GM23248 (cell line): Measurements from ENCODE around the gene IPO11. TPM values are rescaled to one million over a fixed set of nuclear protein-coding genes. Genes with fewer than 3 reads are reported as not detected.

Source experiments
- DNase-seq: peaks from one replicate; pipeline ENCODE4 v3.0.0-alpha.2; 2015
- H2AFZ ChIP-seq: fragments of 200-600 bp; sonication (generic); 2 replicates; pipeline ENCODE4 v1.6.1; 2016; ENCODE audit warnings: antibody characterized with exemption
- H3F3A ChIP-seq: fragments of 200-600 bp; sonication (generic); 2 replicates; pipeline ENCODE4 v1.6.1; 2016; ENCODE audit warnings: mild to moderate bottlenecking, antibody characterized with exemption, mixed run types; ENCODE audit not compliant: insufficient read depth
- H3K27ac ChIP-seq: fragments of 200-600 bp; sonication (generic); 2 replicates; pipeline ENCODE4 v1.5.1; 2016; ENCODE audit warnings: mild to moderate bottlenecking
- H3K27me3 ChIP-seq: fragments of 200-600 bp; sonication (generic); replicated peaks from 2 replicates; pipeline ENCODE4 v1.6.1; 2016; ENCODE audit warnings: mild to moderate bottlenecking; ENCODE audit not compliant: insufficient read depth
- H3K36me3 ChIP-seq: fragments of 200-600 bp; sonication (generic); 2 replicates; pipeline ENCODE4 v1.6.1; 2016; ENCODE audit warnings: low read depth, mild to moderate bottlenecking
- H3K4me1 ChIP-seq: fragments of 200-600 bp; sonication (generic); 2 replicates; pipeline ENCODE4 v1.6.1; 2016; ENCODE audit warnings: mild to moderate bottlenecking; ENCODE audit not compliant: insufficient read depth
- H3K4me2 ChIP-seq: fragments of 200-600 bp; sonication (generic); one replicate; pipeline ENCODE4 v1.6.1; 2016; ENCODE audit warnings: mild to moderate bottlenecking; ENCODE audit not compliant: unreplicated experiment
- H3K4me3 ChIP-seq: fragments of 200-600 bp; sonication (generic); 2 replicates; pipeline ENCODE4 v1.5.1; 2016; ENCODE audit warnings: mild to moderate bottlenecking
- H3K79me2 ChIP-seq: fragments of 200-600 bp; sonication (generic); 2 replicates; pipeline ENCODE4 v1.6.1; 2016; ENCODE audit warnings: mild to moderate bottlenecking; ENCODE audit not compliant: insufficient read depth
- H3K9ac ChIP-seq: fragments of 200-600 bp; sonication (generic); 2 replicates; pipeline ENCODE4 v1.6.1; 2016; ENCODE audit warnings: mild to moderate bottlenecking
- H3K9me2 ChIP-seq: fragments of 200-600 bp; sonication (generic); 2 replicates; pipeline ENCODE4 v1.6.1; 2016; ENCODE audit warnings: mixed run types, mild to moderate bottlenecking, moderate library complexity; ENCODE audit not compliant: insufficient read depth
- H3K9me3 ChIP-seq: fragments of 200-600 bp; sonication (generic); one replicate; pipeline ENCODE4 v1.6.1; 2017; ENCODE audit warnings: low read depth
- H4K20me1 ChIP-seq: fragments of 200-600 bp; sonication (generic); 2 replicates; pipeline ENCODE4 v1.6.0; 2016; ENCODE audit not compliant: insufficient read depth
- EZH2 ChIP-seq: fragments of 200-600 bp; sonication (generic); IDR thresholded peaks from 2 replicates; pipeline ENCODE4 v1.6.1; 2018; ENCODE audit warnings: antibody characterized with exemption, mild to moderate bottlenecking; ENCODE audit not compliant: insufficient read depth, poor library complexity, severe bottlenecking
- EZH2phosphoT487 ChIP-seq: fragments of 200-600 bp; sonication (generic); IDR thresholded peaks from 2 replicates; pipeline ENCODE4 v1.6.1; 2018; ENCODE audit warnings: antibody characterized with exemption, moderate library complexity, mild to moderate bottlenecking, low read depth; ENCODE audit not compliant: insufficient read depth
- WGBS, 2 experiments: methylation state at CpG; one replicate each; pipeline ENCODE4 v1.1.6; 2015 to 2017; ENCODE audit warnings: low lambda C conversion rate in 2 of 2, low coverage in 1 of 2; ENCODE audit errors: missing lambda C conversion rate in 2 of 2; 5-methylcytosine and 5-hydroxymethylcytosine counted together
- in situ Hi-C: fragments of 300-500 bp; cut with MboI; formaldehyde crosslinking; loops from 2 replicates; pipeline ENCODE4 v1.15.0; 2020
- polyA plus RNA-seq: library from polyadenylated mRNA; unstranded; fragments of >200 nt; fragmentation: Nextera tagmentation; extraction: Ambion mirVana; gene quantifications from 2 replicates; pipeline ENCODE4 v1.2.1, GENCODE V29; 2016
- total RNA-seq: library from RNA; depleted of rRNA; stranded (reverse); fragments of >200 nt; shearing (Covaris generic); gene quantifications from 2 replicates; pipeline ENCODE4 v1.2.3, GENCODE V29; 2014

The IPO11 gene
- total and polyA plus RNA-seq, 2 experiments from 2014 or later = 19.9 to 26.5 TPM

DNA sequence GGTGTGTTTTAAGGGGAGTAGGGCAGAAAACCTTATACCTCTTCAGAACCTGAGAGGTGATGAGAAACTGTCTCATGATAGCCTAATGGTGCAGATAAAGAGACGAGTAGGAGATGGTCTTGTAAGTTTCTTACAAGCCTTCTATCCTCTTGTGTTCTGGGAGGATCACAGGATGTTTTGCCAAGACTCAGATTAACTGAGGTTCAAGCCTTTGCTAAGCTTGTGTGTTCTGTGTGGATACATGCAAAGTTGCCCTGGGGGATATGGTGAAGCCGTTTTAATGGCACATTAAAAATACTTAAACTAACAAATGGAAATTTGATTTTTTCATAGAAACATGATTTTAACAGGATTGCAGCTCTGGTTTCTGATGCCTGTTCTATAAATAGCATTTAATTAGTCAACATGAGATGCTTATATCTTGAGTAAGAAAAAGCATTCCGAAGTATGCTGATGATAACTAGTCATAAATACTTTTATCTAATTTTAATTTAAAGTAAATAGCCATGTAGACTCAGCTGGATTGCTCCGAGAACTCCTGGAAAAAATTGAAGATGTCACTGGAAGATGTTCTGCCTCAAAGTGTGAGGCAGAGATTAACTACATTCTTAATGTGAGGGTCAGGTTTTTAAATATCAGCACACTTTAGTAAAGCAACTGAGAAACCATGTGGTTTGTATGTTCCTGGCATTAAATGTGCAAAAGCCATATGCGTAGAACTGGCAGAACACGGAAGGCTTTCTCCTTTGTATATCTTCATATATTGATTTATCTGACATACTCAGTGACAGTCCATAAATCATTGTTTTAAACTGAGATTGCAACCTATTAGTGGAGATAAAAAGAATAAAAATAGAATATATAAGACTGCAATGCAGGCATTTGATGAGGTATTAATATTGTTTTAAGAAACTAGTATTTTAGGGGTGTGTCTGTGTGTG, 53.7 kb downstream of the IPO11 start:
- no peaks in the 10 kb centered on the region for H3K9me3 ChIP-seq
- in situ Hi-C loops = no loop called here
- H3K27me3 ChIP-seq = no peaks in the 10 kb centered on the region
- DNase-seq = peak; percentile 65
- H3F3A ChIP-seq = peaks cover 18% of the 10 kb centered on the region
- 0 out of 2 replicates have a peak, but pooled peaks cover 10% of the 10 kb centered on the region for H3K79me2 ChIP-seq
- H3K4me2 ChIP-seq = peak overlapping the region; percentile 57
- no peaks in the 10 kb centered on the region for H3K9me2 ChIP-seq
- H3K4me3 ChIP-seq = peak overlapping the region; percentile 21; the same call in 1 of the 2 replicates
- TF ChIP-seq EZH2 = no peak
- no peak for TF ChIP-seq EZH2phosphoT487
- 48 to 50% methylated on average over 6 of the region's 6 CpGs for WGBS, 2 experiments
- H3K9ac ChIP-seq = no peak overlapping the region
- no peaks in the 10 kb centered on the region; the same call in 1 of the 2 replicates for H3K36me3 ChIP-seq
- no peaks in the 10 kb centered on the region for H4K20me1 ChIP-seq
- H3K27ac ChIP-seq = peak overlapping the region; percentile 31
- peaks cover 18% of the 10 kb centered on the region for H3K4me1 ChIP-seq
- no peak overlapping the region for H2AFZ ChIP-seq

DNA sequence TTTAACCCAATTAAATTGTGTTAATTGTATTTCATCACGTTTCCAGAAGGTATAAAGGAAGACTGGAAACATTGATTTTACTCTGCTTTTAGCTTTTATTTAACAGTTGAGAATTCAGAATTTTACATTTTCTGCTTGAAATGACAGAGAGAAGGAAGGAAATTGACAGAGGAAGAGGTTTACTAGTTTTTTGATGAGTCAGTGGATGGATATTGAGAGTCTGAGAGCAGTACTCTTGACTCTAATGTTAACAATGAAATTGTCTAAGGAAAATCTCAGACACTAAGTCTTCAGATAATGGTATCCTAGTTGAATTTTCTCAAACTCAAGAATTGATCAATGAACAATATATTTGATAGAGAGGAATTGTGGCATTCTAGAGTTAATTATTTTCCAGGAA, 60.6 kb downstream of the IPO11 start:
- in situ Hi-C loops = no loop called here
- peak; percentile 47 for DNase-seq
- peaks cover 42% of the 10 kb centered on the region for H3K4me1 ChIP-seq
- 27 to 42% methylated on average over 1 of the region's 1 CpG for WGBS, 2 experiments
- H3K4me2 ChIP-seq = peak overlapping the region; percentile 49
- H3K9ac ChIP-seq = no peak overlapping the region
- H3K36me3 ChIP-seq = no peaks in the 10 kb centered on the region
- peak overlapping the region; percentile 14; the same call in 1 of the 2 replicates for H3K27ac ChIP-seq
- peaks cover 10% of the 10 kb centered on the region for H3F3A ChIP-seq
- TF ChIP-seq EZH2phosphoT487 = no peak
- TF ChIP-seq EZH2 = no peak
- no peaks in the 10 kb centered on the region for H3K79me2 ChIP-seq
- no peaks in the 10 kb centered on the region for H3K27me3 ChIP-seq
- no peaks in the 10 kb centered on the region for H3K9me2 ChIP-seq
- H3K4me3 ChIP-seq = no peak overlapping the region
- H2AFZ ChIP-seq = no peak overlapping the region
- H3K9me3 ChIP-seq = no peaks in the 10 kb centered on the region
- H4K20me1 ChIP-seq = no peaks in the 10 kb centered on the region

DNA sequence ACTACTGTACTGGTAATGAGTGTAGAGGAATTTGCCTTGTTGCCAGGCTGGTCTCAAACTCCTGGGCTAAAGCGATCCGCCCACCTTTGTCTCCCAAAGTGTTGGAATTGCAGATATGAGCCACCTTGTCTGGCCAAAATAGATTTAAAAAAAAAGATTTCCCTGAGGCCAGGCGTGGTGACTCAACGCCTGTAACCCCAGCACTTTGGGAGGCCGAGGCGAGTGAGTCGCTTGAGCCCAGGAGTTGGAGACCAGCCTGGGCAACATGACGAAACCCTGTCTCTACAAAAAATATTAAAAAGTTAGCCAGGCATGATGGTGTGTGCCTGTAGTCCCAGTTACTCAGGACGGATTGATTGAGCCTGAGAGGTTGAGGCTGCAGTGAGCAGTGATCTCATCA, 62.5 kb downstream of the IPO11 start:
- 0 out of 2 replicates have a peak overlapping the region, but pooled peaks have one; percentile 6 for H3K4me3 ChIP-seq
- H3F3A ChIP-seq = peaks cover 10% of the 10 kb centered on the region
- WGBS, 2 experiments = 6 to 8% methylated on average over 9 of the region's 9 CpGs
- peak overlapping the region; percentile 58 for H3K27ac ChIP-seq
- H3K79me2 ChIP-seq = no peaks in the 10 kb centered on the region
- in situ Hi-C loops = no loop called here
- TF ChIP-seq EZH2 (no peak), EZH2phosphoT487 (no peak)
- H3K4me1 ChIP-seq = peaks cover 42% of the 10 kb centered on the region
- H3K9ac ChIP-seq = peak overlapping the region; percentile 26; the same call in 1 of the 2 replicates
- H2AFZ ChIP-seq = no peak overlapping the region
- no peaks in the 10 kb centered on the region for H3K36me3 ChIP-seq
- H3K4me2 ChIP-seq = peak overlapping the region; percentile 47
- no peaks in the 10 kb centered on the region for H3K27me3 ChIP-seq
- H3K9me2 ChIP-seq = no peaks in the 10 kb centered on the region
- DNase-seq = peak; percentile 91
- no peaks in the 10 kb centered on the region for H4K20me1 ChIP-seq
- H3K9me3 ChIP-seq = no peaks in the 10 kb centered on the region

DNA sequence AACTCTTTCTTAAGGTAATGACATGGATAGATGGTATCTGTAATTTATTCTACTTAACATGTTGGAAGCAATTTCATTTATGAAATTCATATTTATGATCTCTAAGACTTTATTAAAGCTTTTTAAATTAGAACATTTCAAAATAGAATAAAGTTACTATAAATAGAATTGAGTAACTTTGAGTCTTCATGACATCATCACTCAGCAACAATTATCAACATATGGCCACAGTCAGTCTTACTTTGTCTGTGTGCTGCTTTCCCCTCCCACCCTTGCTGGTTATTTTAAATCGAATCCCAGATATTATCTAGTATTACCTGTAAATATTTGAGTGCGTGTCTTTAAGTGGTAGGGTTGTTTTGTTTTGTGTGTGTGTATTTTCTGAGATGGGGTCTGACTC, 65.2 kb downstream of the IPO11 start:
- H2AFZ ChIP-seq = no peak overlapping the region
- H3K36me3 ChIP-seq = no peaks in the 10 kb centered on the region
- no peak overlapping the region for H3K4me3 ChIP-seq
- H3K9ac ChIP-seq = no peak overlapping the region
- H3K4me2 ChIP-seq = peak overlapping the region; percentile 12
- no peaks in the 10 kb centered on the region for H3K79me2 ChIP-seq
- H4K20me1 ChIP-seq = no peaks in the 10 kb centered on the region
- no peaks in the 10 kb centered on the region for H3K9me3 ChIP-seq
- peak overlapping the region; percentile 12 for H3K27ac ChIP-seq
- peak; percentile 71 for DNase-seq
- TF ChIP-seq EZH2 = no peak
- no peak for TF ChIP-seq EZH2phosphoT487
- in situ Hi-C loops = no loop called here
- H3F3A ChIP-seq = peaks cover 10% of the 10 kb centered on the region
- H3K27me3 ChIP-seq = no peaks in the 10 kb centered on the region
- no peaks in the 10 kb centered on the region for H3K9me2 ChIP-seq
- H3K4me1 ChIP-seq = peaks cover 40% of the 10 kb centered on the region
- 56 to 63% methylated on average over 2 of the region's 2 CpGs for WGBS, 2 experiments
